GM18519 (cell line): ENCODE measurements around the gene HNRNPU.

Source experiments
- ATAC-seq: cut with Tn5 transposase; IDR thresholded peaks from one replicate; pipeline ENCODE4 v1.9.1; 2021; ENCODE audit warnings: mild to moderate bottlenecking, moderate library complexity; ENCODE audit not compliant: unreplicated experiment, low FRiP score

The HNRNPU gene

GRCh38 chr1:244813327-244813726 lies 51.0 kb downstream of the HNRNPU start:
- ATAC-seq: no peak

DNA sequence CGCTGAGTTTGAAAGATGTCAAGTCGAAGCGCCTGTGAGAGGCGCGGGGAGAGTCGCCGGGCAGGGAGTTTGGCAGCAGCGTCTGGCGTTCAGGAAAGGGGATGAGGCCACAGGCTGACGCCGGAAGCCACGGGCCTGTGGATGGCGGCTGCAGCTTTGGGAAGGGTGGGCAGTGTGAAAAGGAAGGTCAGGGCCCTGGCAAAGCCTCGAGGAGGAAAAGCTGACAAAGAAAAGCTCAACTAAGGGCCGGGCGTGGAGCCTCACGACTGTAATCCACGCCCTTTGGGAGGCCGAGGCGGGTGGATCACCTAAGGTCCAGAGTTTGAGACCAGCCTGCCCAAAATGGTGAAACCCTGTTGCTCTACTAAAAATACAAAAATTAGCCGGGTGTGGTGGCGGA lies 54.1 kb downstream of the HNRNPU start:
- ATAC-seq: no peak

GRCh38 chr1:244807138-244807537 lies 57.2 kb downstream of the HNRNPU start:
- ATAC-seq: no peak

DNA sequence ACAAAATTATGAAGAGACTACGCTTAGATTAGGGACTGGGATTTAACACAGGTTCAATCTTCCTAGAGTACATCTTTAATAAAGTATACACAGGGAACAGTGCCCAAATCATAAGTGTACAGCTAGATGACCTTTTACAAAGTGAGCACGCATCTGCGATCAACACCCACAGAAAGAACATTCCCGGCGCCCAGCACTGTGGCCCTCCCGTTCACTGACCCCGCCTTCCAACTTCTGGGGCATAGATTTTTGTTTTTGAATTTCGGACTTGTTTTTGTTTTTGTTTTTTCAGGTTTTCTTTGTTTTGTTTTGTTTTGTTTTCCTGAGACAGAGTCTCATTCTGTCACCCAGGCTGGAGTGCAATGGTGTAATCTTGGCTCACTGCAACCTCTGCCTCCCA lies 59.5 kb downstream of the HNRNPU start:
- no peak for ATAC-seq

DNA sequence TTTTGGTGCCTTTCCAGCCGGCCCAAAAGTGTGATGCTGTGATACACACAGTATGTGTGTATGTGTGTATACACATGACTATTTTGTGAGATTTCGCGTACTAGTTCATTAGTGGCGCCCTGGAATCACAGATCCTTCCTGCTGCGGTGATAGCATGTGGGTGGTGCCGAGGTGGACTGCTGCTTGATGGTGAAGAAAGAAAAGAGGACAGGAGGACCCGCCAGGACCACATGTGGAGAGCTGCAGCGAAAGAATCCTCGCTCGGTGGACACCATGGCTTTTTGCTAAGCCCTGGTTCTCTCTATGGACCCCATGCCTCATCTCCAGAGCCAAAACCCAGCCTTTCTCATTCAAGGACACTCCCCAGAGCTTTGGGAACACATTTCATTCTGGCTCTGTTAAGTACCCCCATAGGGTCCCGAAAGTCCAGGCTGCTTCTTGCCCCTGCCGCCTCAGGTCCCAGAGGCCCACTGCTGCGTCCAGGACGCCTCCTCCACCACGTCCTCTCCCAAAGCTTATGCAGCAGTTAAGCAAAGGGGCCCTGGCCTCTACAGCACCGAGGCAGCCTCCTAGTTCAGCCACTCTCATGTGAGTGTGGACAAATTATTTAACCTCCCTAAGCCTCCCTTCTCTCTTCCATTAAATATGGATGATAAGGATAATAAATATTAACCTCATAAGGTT lies 61.6 kb downstream of the HNRNPU start:
- no peak for ATAC-seq

DNA sequence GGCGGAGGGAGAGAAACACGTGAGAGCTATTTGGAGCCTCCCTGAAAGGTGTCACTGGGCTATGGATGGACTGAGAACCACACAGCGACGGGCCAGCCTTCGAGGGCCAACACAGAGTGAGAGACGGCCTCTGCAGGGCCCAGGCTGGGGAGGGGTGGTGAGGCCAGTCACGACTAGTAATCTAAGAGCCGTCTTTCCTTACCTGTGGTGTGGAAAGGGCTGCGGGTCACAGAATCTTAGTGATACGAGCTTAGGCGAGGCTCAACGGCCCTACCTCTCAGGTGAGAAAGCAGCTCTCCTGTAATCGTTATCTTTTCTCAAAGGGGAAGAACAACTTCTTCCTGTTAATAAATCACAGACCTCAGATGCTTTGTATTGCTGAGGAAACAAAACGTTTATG lies 62.3 kb downstream of the HNRNPU start:
- ATAC-seq: no peak

GRCh38 chr1:244801246-244801645 lies 63.1 kb downstream of the HNRNPU start:
- ATAC-seq: peak; percentile 45

DNA sequence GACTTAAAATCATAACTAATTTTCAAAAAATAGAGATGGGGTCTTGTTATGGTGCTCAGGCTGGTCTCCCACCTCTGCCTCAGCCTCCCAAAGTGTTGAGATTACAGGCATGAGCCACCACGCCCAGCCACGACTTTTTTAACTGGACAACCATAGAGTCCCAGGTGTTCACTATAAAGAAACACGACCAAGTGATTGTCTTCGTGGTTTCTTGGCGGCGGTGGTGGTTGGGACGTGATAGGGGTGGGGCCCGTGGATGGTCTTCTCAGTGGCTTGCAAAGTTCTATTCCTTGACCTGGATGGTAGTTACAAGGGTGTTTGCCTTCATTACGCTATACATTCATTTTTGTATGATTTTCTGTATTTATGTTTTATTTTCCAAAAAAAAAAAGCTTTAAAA lies 63.5 kb downstream of the HNRNPU start:
- ATAC-seq: no peak
